Stimulated activated CD8-positive, alpha-beta memory T cell treated with anti-CD3 and anti-CD28 coated beads, Interleukin-7, amount 100 ng/mL, for 48 hours (primary cell): ENCODE data around the gene MRAS.

ENCODE experiments used
- DNase-seq, 2 donors: peaks; one replicate each; pipeline ENCODE4 v3.0.0-alpha.2; 2020; ENCODE audit warnings: low read depth in 1 of 2; ENCODE audit errors: extremely low read depth in 1 of 2

The MRAS gene

DNA sequence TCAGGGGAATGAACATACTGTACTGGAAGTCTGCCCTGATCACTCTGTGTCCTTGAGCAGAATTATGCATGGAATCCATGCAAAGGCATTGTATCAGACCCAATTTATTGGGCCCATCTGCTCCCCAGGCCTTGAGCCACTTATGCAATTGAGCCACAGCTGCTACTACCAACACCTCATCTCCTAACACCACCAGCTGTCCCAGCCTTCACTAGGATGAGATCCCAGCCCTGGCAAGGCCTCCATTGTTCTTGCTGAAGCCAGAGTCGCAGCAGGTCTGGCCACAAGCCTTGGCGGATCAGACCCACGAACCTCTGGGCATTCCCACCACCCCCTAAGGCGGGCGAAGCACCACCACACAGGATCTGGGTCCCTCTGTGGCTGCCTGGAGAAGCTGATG, 9.6 kb upstream of the MRAS start:
- DNase-seq, result no peak

- DNase-seq, result no peak
These were observed 7.9 kb upstream of the MRAS start for GRCh38 chr3:138340511-138340910.

- no peak for DNase-seq
These were observed 3.6 kb upstream of the MRAS start for GRCh38 chr3:138344754-138345153.

DNA sequence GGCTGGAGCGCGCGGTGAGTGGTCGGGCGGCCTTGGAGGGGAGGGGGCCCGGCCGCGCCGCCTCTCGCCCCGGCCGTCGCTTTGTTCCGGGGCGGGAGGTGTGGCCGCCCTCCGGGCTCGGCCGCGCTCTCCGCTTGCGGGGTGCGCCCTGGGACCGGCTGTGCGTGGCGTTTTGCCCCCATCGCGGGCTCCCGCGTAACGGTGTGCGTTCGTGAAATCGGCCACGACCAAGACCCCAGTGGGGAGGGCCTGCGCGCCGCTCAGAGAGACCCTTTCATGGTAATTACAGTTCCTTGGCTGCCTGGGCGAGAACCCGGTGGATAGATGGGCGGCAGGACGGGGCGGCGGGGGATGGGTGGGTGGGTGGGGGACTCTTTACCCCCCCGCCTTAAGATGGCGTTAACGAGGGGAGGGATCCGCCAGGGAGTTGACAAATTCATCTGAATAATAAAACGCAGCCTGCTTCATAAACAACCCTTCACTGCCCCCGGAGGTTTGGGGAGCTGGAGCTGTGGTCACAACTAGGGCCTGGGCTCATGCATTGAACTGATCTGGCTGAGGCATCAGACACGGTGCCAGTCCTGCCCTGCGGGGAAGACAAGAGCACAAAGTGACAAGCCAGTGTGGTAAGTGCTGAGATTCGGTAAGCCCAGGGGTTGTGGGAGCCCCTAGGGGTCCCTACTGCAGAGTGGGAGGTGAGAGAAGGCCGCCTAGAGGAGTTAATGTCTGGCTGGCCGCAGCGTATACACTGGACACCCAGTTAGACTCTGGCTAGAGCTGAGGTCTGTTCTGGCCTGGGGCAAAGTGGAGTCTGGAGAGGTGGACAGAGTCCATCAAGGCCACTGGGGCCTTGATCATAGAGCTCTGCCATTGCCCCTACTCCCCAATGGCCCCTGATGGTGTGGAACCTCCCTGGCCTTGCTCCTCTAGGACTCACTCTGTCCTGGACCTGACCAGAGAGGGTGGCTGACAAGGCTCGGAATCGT, 668 bp downstream of the MRAS start:
- DNase-seq, result no peak

- no peak for DNase-seq
These were observed 1.7 kb downstream of the MRAS start for GRCh38 chr3:138349926-138350665.

DNA sequence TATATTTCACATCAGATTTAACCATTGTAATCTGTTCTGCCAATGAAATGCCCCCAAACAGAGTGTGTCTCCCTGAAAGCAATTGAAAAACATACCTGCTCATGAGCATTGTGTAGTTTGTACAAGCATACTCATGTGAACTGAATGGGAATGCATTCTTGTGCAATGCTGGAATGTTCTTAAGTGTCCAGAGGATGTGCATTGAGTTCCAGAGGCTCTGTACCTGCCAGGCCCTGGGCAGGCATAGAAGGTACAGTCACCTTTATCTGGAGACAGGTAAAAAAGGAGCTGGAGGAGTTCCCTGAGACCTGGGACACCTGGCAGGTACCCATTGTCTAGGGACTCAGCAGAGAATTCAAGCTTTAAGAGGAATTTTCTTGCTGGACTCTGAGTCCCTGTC, 2.8 kb downstream of the MRAS start:
- no peak for DNase-seq

DNA sequence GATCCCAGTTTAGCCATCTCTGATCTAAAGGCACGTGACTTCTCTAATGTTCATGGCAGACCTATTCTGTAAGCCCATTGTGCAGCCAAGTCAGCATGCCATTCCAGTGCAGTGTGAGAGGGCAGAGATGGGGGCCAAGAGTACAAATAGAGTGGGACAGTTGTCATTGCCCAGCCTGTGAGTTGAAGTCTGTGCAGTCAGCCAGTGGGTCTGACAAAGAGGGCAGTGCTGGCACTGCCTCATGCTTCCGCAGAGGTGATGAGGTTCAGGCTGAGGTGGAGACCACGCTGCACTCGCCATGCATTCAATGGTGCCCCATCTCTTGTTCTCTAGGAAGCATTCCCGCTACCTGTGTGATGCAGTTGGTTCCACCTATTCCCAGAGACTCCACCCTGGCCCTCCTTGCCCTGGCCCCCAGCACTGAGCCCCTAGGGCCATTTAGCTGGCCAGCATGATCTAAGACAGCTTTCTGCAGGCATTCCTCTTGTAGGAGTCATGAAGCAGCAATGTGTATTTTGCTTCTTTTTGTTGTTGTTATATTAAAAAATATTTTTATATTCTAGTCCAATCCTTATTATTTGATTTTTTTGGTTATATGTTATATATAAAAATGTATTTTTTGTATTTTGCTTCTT, 3.7 kb downstream of the MRAS start:
- DNase-seq, result no peak

DNA sequence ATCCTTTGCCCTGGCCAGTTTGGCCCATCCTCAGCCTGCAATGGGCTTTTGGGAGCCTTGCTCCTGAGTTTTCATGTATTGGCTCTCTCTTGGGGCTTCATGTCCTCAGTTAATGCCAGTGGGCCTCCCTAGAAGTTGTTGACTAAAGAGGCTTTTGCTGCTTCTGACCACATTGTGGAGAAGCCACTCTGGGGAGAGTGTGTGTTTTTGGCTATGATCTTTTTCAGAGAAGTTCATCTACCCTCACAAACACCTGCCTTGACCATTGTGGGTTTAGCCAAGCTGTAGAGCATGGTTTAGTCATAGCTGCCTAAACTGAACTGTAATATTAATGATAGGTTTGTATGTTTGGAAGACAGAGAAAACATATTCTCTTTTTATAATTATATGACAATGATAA, 6.0 kb downstream of the MRAS start:
- no peak for DNase-seq

GRCh38 chr3:138355071-138355470, 6.7 kb downstream of the MRAS start:
- no peak for DNase-seq

GRCh38 chr3:138356730-138357405, 8.5 kb downstream of the MRAS start:
- no peak for DNase-seq

DNA sequence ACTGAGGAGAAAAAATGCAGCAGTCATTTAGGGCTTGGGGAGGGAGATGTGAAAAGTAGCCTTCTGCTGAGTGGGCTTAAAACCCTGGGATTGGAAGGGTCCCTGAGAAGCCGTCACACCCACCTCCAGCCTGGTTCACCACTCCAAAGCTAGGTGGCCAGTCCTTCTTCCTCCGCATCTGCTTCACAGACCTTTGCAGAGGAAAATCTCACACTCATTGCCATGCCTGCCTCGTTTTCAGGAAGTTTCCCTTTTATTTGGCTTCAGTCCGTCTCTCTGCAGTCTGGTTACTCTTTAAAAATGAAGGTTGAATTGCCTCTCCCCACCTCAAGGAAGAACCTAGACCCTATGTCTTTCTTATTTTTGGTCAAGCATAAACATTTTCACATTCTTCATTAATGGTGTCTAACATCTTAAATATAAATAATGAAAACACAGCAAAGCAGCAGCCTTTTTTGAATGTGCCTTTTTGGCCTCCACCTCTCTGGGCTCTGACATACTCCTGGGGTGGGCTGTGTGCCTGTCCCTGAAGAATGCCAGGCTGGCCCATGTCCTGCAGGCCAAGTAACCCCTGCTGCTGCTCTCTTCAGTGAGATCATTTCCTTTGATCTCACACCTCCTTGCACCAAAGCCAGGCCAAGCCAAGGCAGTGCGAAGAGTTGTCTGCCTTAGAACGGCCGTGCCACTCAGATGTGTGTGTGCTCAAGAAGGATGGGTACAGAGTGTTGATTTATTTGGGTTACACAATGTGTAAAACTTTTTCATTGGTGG, 11.0 kb downstream of the MRAS start:
- DNase-seq, result no peak

GRCh38 chr3:138359919-138360868, 11.8 kb downstream of the MRAS start:
- no peak for DNase-seq

DNA sequence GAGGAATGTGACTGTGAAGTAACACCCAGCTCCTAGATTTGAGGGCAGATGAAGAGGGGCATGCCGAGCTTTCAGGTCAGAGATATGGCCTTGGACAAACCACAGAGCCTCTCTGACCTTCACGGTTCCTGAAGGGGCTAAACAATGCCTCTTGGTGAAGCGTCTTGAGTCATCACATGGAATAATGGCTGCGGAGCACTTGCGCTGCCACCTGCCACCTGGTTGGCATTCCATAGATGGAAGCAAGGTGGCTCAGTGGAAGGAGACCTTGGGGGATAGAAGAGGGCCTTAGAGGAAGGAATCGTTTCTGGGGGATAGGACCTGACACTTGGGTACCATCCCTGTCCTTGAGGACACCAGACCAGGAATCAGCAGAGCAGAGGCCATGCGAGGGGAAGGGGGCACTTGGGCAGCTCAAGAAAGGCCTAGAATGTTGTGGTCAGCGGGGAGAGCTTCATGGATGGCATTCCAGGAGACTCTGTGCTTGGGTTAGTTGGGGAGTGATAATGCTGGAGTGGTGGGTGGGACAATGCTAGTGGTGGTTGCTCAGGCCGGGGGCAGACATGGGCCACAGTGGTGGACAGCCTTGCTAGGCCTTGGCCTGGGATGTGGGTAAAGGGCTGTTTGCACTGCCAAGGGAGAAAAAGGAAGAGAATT, 12.6 kb downstream of the MRAS start:
- DNase-seq, result no peak

GRCh38 chr3:138361561-138361971, 13.2 kb downstream of the MRAS start:
- DNase-seq, result no peak

GRCh38 chr3:138362538-138362937, 14.2 kb downstream of the MRAS start:
- DNase-seq, result no peak

DNA sequence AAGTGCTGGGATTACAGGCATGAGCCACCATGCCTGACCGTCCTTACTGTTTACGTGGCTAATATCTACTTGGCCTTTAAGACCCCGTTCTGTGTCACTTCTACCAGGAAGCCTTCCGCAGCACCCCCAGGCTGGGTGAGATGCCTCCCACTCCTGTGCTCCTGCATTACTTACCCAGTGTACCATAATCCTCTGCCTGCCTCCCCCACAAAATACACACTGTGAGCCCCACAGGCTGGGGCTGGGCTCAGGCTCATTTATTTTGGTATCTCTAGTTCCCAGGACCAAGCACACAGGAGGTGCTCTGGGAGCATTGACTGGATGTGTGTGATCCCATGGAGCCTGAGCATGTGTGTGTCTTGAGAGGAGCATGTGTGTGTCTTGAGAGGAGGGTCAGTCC, 14.9 kb downstream of the MRAS start:
- DNase-seq, result no peak

- no peak for DNase-seq
These were observed 16.2 kb downstream of the MRAS start for GRCh38 chr3:138364356-138365252.

- DNase-seq, result no peak
These were observed 16.8 kb downstream of the MRAS start for GRCh38 chr3:138365253-138365555.
